H1 (cell line): ENCODE data around the gene MZT2A. TPM values are rescaled to one million over a fixed set of nuclear protein-coding genes. Genes with fewer than 3 reads are reported as not detected.
A peak's percentile ranks its signal among the peaks of the same experiment; 100 is the strongest.
"Not testable (repeated sequence)": the region's sequence is repeated elsewhere in the genome, so short reads cannot be mapped to it uniquely, and the experiment has no call there.

Experiments used
- CTCF ChIA-PET: fragments of 300-600 bp; sonication (Branson Sonifier 250); formaldehyde crosslinking; loops from one replicate; lab custom pipeline; 2021; ENCODE audit not compliant: partially characterized antibody; lab: Charles Lee
- POLR2A ChIA-PET: fragments of 300-600 bp; sonication (Branson Sonifier 250); formaldehyde crosslinking; loops from one replicate; lab custom pipeline; 2021; ENCODE audit warnings: inconsistent platforms; ENCODE audit not compliant: partially characterized antibody; lab: Charles Lee
- DNase-seq, 2 experiments: peaks; one replicate each; pipeline versions ENCODE4 v3.0.0 to v3.0.0-alpha.2; 2010 to 2022; ENCODE audit warnings: low spot score in 2 of 2, low read depth in 1 of 2, mixed read lengths in 1 of 2
- FAIRE-seq: peaks from 2 replicates; lab custom pipeline; 2011; peaks lifted over from hg19 to GRCh38; lab: Jason Lieb, UNC
- H2AFZ ChIP-seq: 2 replicates; pipeline ENCODE4 v1.8.1; 2012; ENCODE audit warnings: low read length, inconsistent platforms
- H2AK5ac ChIP-seq: 2 replicates; pipeline ENCODE4 v1.6.1; 2013; ENCODE audit warnings: low read depth, low read length
- H2BK120ac ChIP-seq: replicated peaks from 2 replicates; pipeline ENCODE3; 2013; ENCODE audit warnings: low read depth, low read length, inconsistent platforms
- H2BK12ac ChIP-seq: 2 replicates; pipeline ENCODE4 v1.6.1; 2013; ENCODE audit warnings: low read depth, low read length
- H2BK15ac ChIP-seq: 2 replicates; pipeline ENCODE4 v1.6.1; 2013; ENCODE audit warnings: low read length
- H2BK20ac ChIP-seq: 2 replicates; pipeline ENCODE4 v1.6.1; 2013; ENCODE audit warnings: low read length
- H2BK5ac ChIP-seq: 2 replicates; pipeline ENCODE4 v1.6.1; 2013; ENCODE audit warnings: low read depth, low read length
- H3K14ac ChIP-seq: 2 replicates; pipeline ENCODE4 v1.6.1; 2013; ENCODE audit warnings: inconsistent platforms; ENCODE audit not compliant: insufficient read length
- H3K18ac ChIP-seq: 2 replicates; pipeline ENCODE4 v1.6.1; 2013; ENCODE audit warnings: low read length; ENCODE audit errors: extremely low read depth
- H3K23ac ChIP-seq: 2 replicates; pipeline ENCODE4 v1.6.1; 2013; ENCODE audit warnings: inconsistent platforms; ENCODE audit not compliant: insufficient read length
- H3K23me2 ChIP-seq: 2 replicates; pipeline ENCODE4 v1.6.1; 2013; ENCODE audit warnings: low read depth, low read length
- H3K27ac ChIP-seq: 2 replicates; pipeline ENCODE4 v1.6.1; 2011; ENCODE audit warnings: low read depth, low read length, inconsistent platforms
- H3K27me3 ChIP-seq, 4 experiments: replicated peaks in 1 of 4; 1 replicate in 1 of 4; 2 replicates in 3 of 4; pipeline versions ENCODE4 v1.6.1 to v1.8.1; 2011 to 2013; ENCODE audit warnings: low read length in 3 of 4, mild to moderate bottlenecking in 3 of 4, inconsistent platforms in 2 of 4, mixed read lengths in 2 of 4, moderate library complexity in 1 of 4; ENCODE audit not compliant: control insufficient read depth in 3 of 4, insufficient read depth in 3 of 4; ENCODE audit errors: extremely low read depth in 1 of 4
- H3K36me3 ChIP-seq, 4 experiments: 2 replicates each; pipeline versions ENCODE4 v1.6.1 to v1.8.1; 2011 to 2013; ENCODE audit warnings: mild to moderate bottlenecking in 4 of 4, low read length in 3 of 4, moderate library complexity in 2 of 4, control low read depth in 1 of 4, inconsistent platforms in 1 of 4; ENCODE audit not compliant: insufficient read depth in 4 of 4, control insufficient read depth in 2 of 4
- H3K4ac ChIP-seq: replicated peaks from 2 replicates; pipeline ENCODE3; 2013; ENCODE audit warnings: low read length, low read depth, mixed read lengths, inconsistent platforms; ENCODE audit not compliant: insufficient read length
- H3K4me1 ChIP-seq, 4 experiments: replicated peaks in 1 of 4; 1 replicate in 1 of 4; 2 replicates in 3 of 4; pipeline versions ENCODE4 v1.6.1 to v1.8.1; 2011 to 2013; ENCODE audit warnings: low read length in 3 of 4, inconsistent platforms in 2 of 4, mixed read lengths in 1 of 4; ENCODE audit not compliant: insufficient read depth in 4 of 4, control insufficient read depth in 3 of 4
- H3K4me2 ChIP-seq, 2 experiments: 2 replicates each; pipeline versions ENCODE4 v1.6.1 to v1.8.1; 2011 to 2013; ENCODE audit warnings: low read depth in 2 of 2, low read length in 2 of 2, control low read depth in 1 of 2, inconsistent platforms in 1 of 2, mild to moderate bottlenecking in 1 of 2; ENCODE audit not compliant: insufficient read depth in 1 of 2
- H3K4me3 ChIP-seq, 4 experiments: fragments of 200-600, 300-600 bp in 1 of 4; sonication (generic), shearing (Covaris generic), sonication (Bioruptor Twin) in 1 of 4; 2 replicates each; pipeline versions ENCODE4 v1.5.1 to v1.8.1; 2011 to 2016; ENCODE audit warnings: low read length in 4 of 4, low read depth in 3 of 4, control low read depth in 2 of 4, inconsistent platforms in 2 of 4, mild to moderate bottlenecking in 2 of 4, mixed read lengths in 1 of 4, moderate library complexity in 1 of 4; ENCODE audit not compliant: insufficient read depth in 2 of 4; ENCODE audit errors: extremely low read depth in 1 of 4
- H3K56ac ChIP-seq: replicated peaks from 2 replicates; pipeline ENCODE3; 2013; ENCODE audit warnings: low read depth, mild to moderate bottlenecking, mixed read lengths, low read length, inconsistent platforms; ENCODE audit not compliant: insufficient read length
- H3K79me1 ChIP-seq: 2 replicates; pipeline ENCODE4 v1.6.1; 2013; ENCODE audit warnings: low read depth, low read length, control low read depth
- H3K79me2 ChIP-seq, 2 experiments: 2 replicates each; pipeline versions ENCODE4 v1.6.1 to v1.8.1; 2012 to 2013; ENCODE audit warnings: low read length in 2 of 2, mild to moderate bottlenecking in 2 of 2, inconsistent platforms in 1 of 2; ENCODE audit not compliant: insufficient read depth in 2 of 2, control insufficient read depth in 1 of 2
- H3K9ac ChIP-seq, 4 experiments: replicated peaks in 1 of 4; 1 replicate in 1 of 4; 2 replicates in 3 of 4; pipeline versions ENCODE4 v1.6.1 to v1.8.1; 2011 to 2013; ENCODE audit warnings: low read depth in 3 of 4, low read length in 3 of 4, control low read depth in 2 of 4, mild to moderate bottlenecking in 2 of 4, moderate library complexity in 2 of 4, inconsistent platforms in 1 of 4; ENCODE audit errors: extremely low read depth in 1 of 4
- H3K9me3 ChIP-seq, 2 experiments: 2 replicates each; pipeline versions ENCODE4 v1.6.1 to v1.8.1; 2012 to 2013; ENCODE audit warnings: mild to moderate bottlenecking in 2 of 2, moderate library complexity in 2 of 2, control low read depth in 1 of 2, inconsistent platforms in 1 of 2, low read depth in 1 of 2, low read length in 1 of 2, mixed read lengths in 1 of 2; ENCODE audit not compliant: insufficient read depth in 2 of 2
- H4K20me1 ChIP-seq, 2 experiments: replicated peaks in 1 of 2; 2 replicates each; pipeline versions ENCODE3 to v1.8.1; 2011 to 2013; ENCODE audit warnings: inconsistent platforms in 2 of 2, low read length in 2 of 2, mild to moderate bottlenecking in 1 of 2; ENCODE audit not compliant: insufficient read depth in 2 of 2, control insufficient read depth in 1 of 2
- H4K5ac ChIP-seq: 2 replicates; pipeline ENCODE4 v1.6.1; 2013; ENCODE audit warnings: low read length, low read depth, mixed read lengths, inconsistent platforms; ENCODE audit not compliant: insufficient read length
- H4K8ac ChIP-seq: 2 replicates; pipeline ENCODE4 v1.8.0; 2013; ENCODE audit warnings: mild to moderate bottlenecking, moderate library complexity, low read length, inconsistent platforms; ENCODE audit not compliant: insufficient read depth; ENCODE audit errors: extremely low read depth
- H4K91ac ChIP-seq: replicated peaks from 2 replicates; pipeline ENCODE3; 2013; ENCODE audit warnings: low read length, mixed read lengths, inconsistent platforms; ENCODE audit not compliant: insufficient read length
- CTCF ChIP-seq, 3 experiments: IDR thresholded peaks; 1 replicate in 2 of 3; 2 replicates in 1 of 3; pipeline versions ENCODE4 v1.5.1 to v1.6.1; 2011; ENCODE audit warnings: low read length in 3 of 3, mild to moderate bottlenecking in 3 of 3, inconsistent platforms in 2 of 3, low read depth in 1 of 3, moderate library complexity in 1 of 3; ENCODE audit not compliant: insufficient read depth in 1 of 3; ENCODE audit errors: control extremely low read depth in 1 of 3
- RAD21 ChIP-seq, 2 experiments: IDR thresholded peaks in 1 of 2; conservative IDR thresholded peaks in 1 of 2; 2 replicates each; pipeline ENCODE4 v1.6.1; 2011; ENCODE audit warnings: low read depth in 2 of 2, low read length in 2 of 2, improper control_type of control experiment in 1 of 2, inconsistent platforms in 1 of 2, mild to moderate bottlenecking in 1 of 2, moderate library complexity in 1 of 2
- whole genome bisulfite sequencing, 2 experiments: shearing (Covaris generic) in 1 of 2; methylation state at CpG; one replicate each; pipeline versions ENCODE4 v1.1.6 to v1.1.7; 2013 to 2015; ENCODE audit warnings: low lambda C conversion rate in 2 of 2, mixed read lengths in 2 of 2, inconsistent platforms in 1 of 2, low coverage in 1 of 2, missing lambda C conversion rate in 1 of 2; ENCODE audit not compliant: insufficient replicate concordance in 2 of 2, insufficient coverage in 1 of 2, insufficient read length in 1 of 2; ENCODE audit errors: extremely low coverage in 1 of 2, missing lambda C conversion rate in 1 of 2; 5-methylcytosine and 5-hydroxymethylcytosine counted together
- polyA plus RNA-seq, 7 experiments: library from polyadenylated mRNA; depleted of rRNA in 3 of 7; stranded (reverse) in 5 of 7; unstranded in 2 of 7; fragments of >200 nt in 5 of 7; fragments of 200-250 nt in 2 of 7; gene quantifications; 1 replicate in 5 of 7; 2 replicates in 1 of 7; 4 replicates in 1 of 7; pipeline versions ENCODE4 v1.2.1 to v1.2.3, GENCODE V29; 2011 to 2013; ENCODE audit warnings: missing spikeins in 2 of 7, mixed read lengths in 2 of 7
- total RNA-seq: library from RNA; stranded (reverse); fragmentation: NEBNext Ultra II Directional; extraction: Animal tissue kit (Norgen Biotek cat#: 25700); gene quantifications from 2 replicates; pipeline ENCODE4 v1.2.1, GENCODE V29; 2021

The MZT2A gene
- total and polyA plus RNA-seq, 2 of the 8 experiments (the other 6 are each of a cell fraction or from before 2014, with no cell fraction given): 116 to 120 TPM

- H2AFZ ChIP-seq, H3K56ac ChIP-seq, H3K27ac ChIP-seq, FAIRE-seq, H2BK15ac ChIP-seq, H3K27me3 ChIP-seq, H3K79me1 ChIP-seq, H2AK5ac ChIP-seq, H3K4me2 ChIP-seq, H3K4me1 ChIP-seq, POLR2A ChIA-PET, H3K9ac ChIP-seq, H3K4me3 ChIP-seq, H4K5ac ChIP-seq, H4K8ac ChIP-seq, H2BK120ac ChIP-seq, H3K9me3 ChIP-seq, H2BK20ac ChIP-seq, H3K23ac ChIP-seq, H3K23me2 ChIP-seq, H3K14ac ChIP-seq, H2BK12ac ChIP-seq, H3K4ac ChIP-seq, H3K79me2 ChIP-seq, H2BK5ac ChIP-seq, H3K18ac ChIP-seq, H4K20me1 ChIP-seq, H4K91ac ChIP-seq: not testable (repeated sequence)
- peak in 1 of 2 experiments; percentile 75 for DNase-seq
- TF ChIP-seq RAD21 (IDR thresholded peaks at IDR 0.05 in 1 of 2, conservative IDR thresholded peaks at IDR 0.05 in 1 of 2; ENCODE audit: low read depth in 2 of 2, low read length in 2 of 2): peak; percentile 47 to 54
- TF ChIP-seq CTCF (IDR thresholded peaks at IDR 0.05; ENCODE audit: control extremely low read depth in 1 of 3, insufficient read depth in 1 of 3, low read depth in 1 of 3, low read length in 3 of 3): peak; percentile 53 to 56 (median 55)
- CTCF ChIA-PET: interaction anchor here (1.0 to 1.1 kb wide), 2 partner anchors 10 to 363 kb away, joined by 5 read pairs; no protein-coding TSS in a partner anchor
- H3K36me3 ChIP-seq: peaks cover 2 to 39% (median 12%) of the 10 kb centered on the region in 4 experiments; a peak in 6 of 8 replicates
- WGBS, 2 experiments: 95% methylated on average over 7 of the region's 11 CpGs; no CpG with 5 or more reads in 1 of the 2 experiments
Measured at GRCh38 chr2:131516621-131517020, 24.4 kb upstream of the MZT2A start.
